ENCODE data around the gene BPIFB2.
"Not testable (repeated sequence)": the region's sequence is repeated elsewhere in the genome, so short reads cannot be mapped to it uniquely, and the experiment has no call there.

Gene BPIFB2

DNA sequence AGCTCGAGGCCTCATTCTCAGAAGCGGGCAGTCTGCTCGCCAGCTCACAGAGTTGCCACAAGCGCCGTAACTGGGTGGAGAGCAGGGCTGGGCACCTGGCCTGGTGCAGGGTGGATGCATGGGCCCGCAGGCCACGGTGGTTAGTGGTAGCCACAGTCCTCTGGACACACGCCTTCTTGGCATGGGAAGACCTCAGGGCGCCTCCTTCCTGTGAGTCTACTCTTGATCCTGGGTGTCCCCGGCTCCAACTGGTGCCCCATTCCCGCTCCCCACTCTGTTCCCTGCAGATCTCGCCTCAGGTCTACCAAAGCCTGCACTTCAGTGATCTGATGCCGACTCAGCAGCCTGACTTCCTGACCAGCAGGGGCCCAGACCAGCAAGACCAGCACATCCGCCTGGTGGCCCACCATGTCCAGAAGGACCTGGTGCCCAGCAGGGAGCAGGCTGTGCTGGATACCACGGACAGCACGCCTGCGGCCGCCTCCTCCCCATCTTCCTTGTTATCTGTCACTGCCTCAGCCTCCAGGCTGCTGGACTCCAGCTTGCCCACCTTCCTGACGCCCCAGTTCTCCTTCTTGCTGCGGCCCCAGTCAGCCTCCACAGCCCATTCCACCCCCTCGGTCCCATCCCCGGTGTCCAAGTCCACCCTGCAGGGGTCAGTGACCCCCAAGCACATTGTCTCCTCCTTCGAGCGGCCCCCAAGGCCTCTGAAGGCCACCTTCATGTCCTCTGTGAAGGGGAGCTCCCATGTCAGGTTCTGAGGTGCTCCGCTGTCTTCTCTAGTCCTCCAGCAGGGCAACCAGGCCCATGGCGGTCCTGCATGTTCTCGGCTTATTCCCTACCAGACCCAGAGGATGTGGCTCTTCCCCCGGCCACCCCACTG, 46.4 kb upstream of the BPIFB2 start:
- Histone ChIP-seq H4K91ac (ENCODE audit: low read length) (no peak overlapping the region), H3K4ac (ENCODE audit: low read depth in 1 of 2, low read length in 2 of 2) (no peak overlapping the region), H3K4me1 (ENCODE audit: control insufficient read depth, insufficient read depth, low read depth, low read length) (no peaks in the 10 kb centered on the region), H2AK5ac (ENCODE audit: low read length, severe bottlenecking) (no peak overlapping the region), H3K18ac (ENCODE audit: low read depth in 1 of 2, low read length in 2 of 2) (no peak overlapping the region), H2BK120ac (ENCODE audit: low read depth, low read length) (no peak overlapping the region), H3K79me1 (replicated peaks; ENCODE audit: low read length, poor library complexity, severe bottlenecking) (no peaks in the 10 kb centered on the region), H2AFZ (ENCODE audit: low read depth, low read length) (no peak overlapping the region), H2BK12ac (ENCODE audit: low read length in 2 of 2) (no peak overlapping the region), H4K8ac (ENCODE audit: low read length) (no peak overlapping the region), H2BK5ac (ENCODE audit: low read depth, low read length, poor library complexity, severe bottlenecking) (no peak overlapping the region), H3K27ac (ENCODE audit: low read length, poor library complexity, severe bottlenecking) (no peak overlapping the region), H3K4me3 (ENCODE audit: insufficient read depth in 1 of 2, low read depth in 1 of 2, low read length in 2 of 2) (no peak overlapping the region), H2BK15ac (ENCODE audit: low read depth, poor library complexity, severe bottlenecking) (no peak overlapping the region), H3K36me3 (ENCODE audit: control insufficient read depth in 1 of 2, insufficient read depth in 2 of 2, low read depth in 1 of 2, low read length in 2 of 2) (no peaks in the 10 kb centered on the region), H3K9ac (ENCODE audit: low read length) (no peak overlapping the region), H3K23ac (ENCODE audit: low read length in 2 of 2) (no peak overlapping the region), H3K14ac (ENCODE audit: low read length in 2 of 2) (no peak overlapping the region), H3K27me3 (ENCODE audit: control insufficient read depth in 1 of 2, insufficient read depth in 1 of 2, low read length in 2 of 2) (peaks cover 3 to 53% of the 10 kb centered on the region in 2 experiments), H3K4me2 (ENCODE audit: low read length, poor library complexity, severe bottlenecking) (no peak overlapping the region), H3K9me3 (ENCODE audit: control insufficient read depth, low read length) (peaks cover 8% of the 10 kb centered on the region)
- no peak for DNase-seq
- 83% methylated on average over 28 of the region's 28 CpGs for WGBS

- Histone ChIP-seq H2AFZ (ENCODE audit: low read depth, low read length) (no peak overlapping the region), H2BK120ac (ENCODE audit: low read depth, low read length) (no peak overlapping the region), H2AK5ac (ENCODE audit: low read length, severe bottlenecking) (no peak overlapping the region), H3K9ac (ENCODE audit: low read length) (no peak overlapping the region), H2BK15ac (ENCODE audit: low read depth, poor library complexity, severe bottlenecking) (no peak overlapping the region), H4K8ac (ENCODE audit: low read length) (no peak overlapping the region), H3K79me1 (replicated peaks; ENCODE audit: low read length, poor library complexity, severe bottlenecking) (no peaks in the 10 kb centered on the region), H3K14ac (ENCODE audit: low read length in 2 of 2) (no peak overlapping the region), H3K9me3 (ENCODE audit: control insufficient read depth, low read length) (peaks cover 3% of the 10 kb centered on the region), H3K23ac (ENCODE audit: low read length in 2 of 2) (no peak overlapping the region), H3K4me1 (ENCODE audit: control insufficient read depth, insufficient read depth, low read depth, low read length) (no peaks in the 10 kb centered on the region), H3K4me2 (ENCODE audit: low read length, poor library complexity, severe bottlenecking) (no peak overlapping the region), H4K91ac (ENCODE audit: low read length) (no peak overlapping the region), H3K4me3 (ENCODE audit: insufficient read depth in 1 of 2, low read depth in 1 of 2, low read length in 2 of 2) (no peak overlapping the region), H2BK5ac (ENCODE audit: low read depth, low read length, poor library complexity, severe bottlenecking) (no peak overlapping the region), H3K18ac (ENCODE audit: low read depth in 1 of 2, low read length in 2 of 2) (no peak overlapping the region), H3K27me3 (ENCODE audit: control insufficient read depth in 1 of 2, insufficient read depth in 1 of 2, low read length in 2 of 2) (peaks cover 3 to 62% of the 10 kb centered on the region in 2 experiments), H3K36me3 (ENCODE audit: control insufficient read depth in 1 of 2, insufficient read depth in 2 of 2, low read depth in 1 of 2, low read length in 2 of 2) (no peaks in the 10 kb centered on the region), H3K27ac (ENCODE audit: low read length, poor library complexity, severe bottlenecking) (no peak overlapping the region), H3K4ac (ENCODE audit: low read depth in 1 of 2, low read length in 2 of 2) (no peak overlapping the region), H2BK12ac (ENCODE audit: low read length in 2 of 2) (no peak overlapping the region)
- 90% methylated on average over 2 of the region's 5 CpGs for WGBS
- DNase-seq: no peak
Observed at GRCh38 chr20:32962053-32962452, 45.5 kb upstream of the BPIFB2 start.

GRCh38 chr20:32962646-32963045, 44.9 kb upstream of the BPIFB2 start:
- H2BK15ac ChIP-seq (ENCODE audit: low read depth, poor library complexity, severe bottlenecking); H3K4ac ChIP-seq (ENCODE audit: low read depth in 1 of 2, low read length in 2 of 2); H2BK120ac ChIP-seq (ENCODE audit: low read depth, low read length); H4K8ac ChIP-seq (ENCODE audit: low read length); H3K9ac ChIP-seq (ENCODE audit: low read length); H2BK12ac ChIP-seq (ENCODE audit: low read length in 2 of 2); H3K36me3 ChIP-seq (ENCODE audit: control insufficient read depth in 1 of 2, insufficient read depth in 2 of 2, low read depth in 1 of 2, low read length in 2 of 2); DNase-seq; H3K27ac ChIP-seq (ENCODE audit: low read length, poor library complexity, severe bottlenecking); H3K4me1 ChIP-seq (ENCODE audit: control insufficient read depth, insufficient read depth, low read depth, low read length); H2AK5ac ChIP-seq (ENCODE audit: low read length, severe bottlenecking); H3K9me3 ChIP-seq (ENCODE audit: control insufficient read depth, low read length); H3K79me1 ChIP-seq (replicated peaks; ENCODE audit: low read length, poor library complexity, severe bottlenecking); H3K23ac ChIP-seq (ENCODE audit: low read length in 2 of 2); H3K18ac ChIP-seq (ENCODE audit: low read depth in 1 of 2, low read length in 2 of 2); H3K4me2 ChIP-seq (ENCODE audit: low read length, poor library complexity, severe bottlenecking); H4K91ac ChIP-seq (ENCODE audit: low read length); H3K4me3 ChIP-seq (ENCODE audit: insufficient read depth in 1 of 2, low read depth in 1 of 2, low read length in 2 of 2); H2BK5ac ChIP-seq (ENCODE audit: low read depth, low read length, poor library complexity, severe bottlenecking); H3K14ac ChIP-seq (ENCODE audit: low read length in 2 of 2); H2AFZ ChIP-seq (ENCODE audit: low read depth, low read length): not testable (repeated sequence)
- WGBS: 86% methylated on average over 10 of the region's 11 CpGs
- peaks cover 3 to 68% of the 10 kb centered on the region in 2 experiments for H3K27me3 ChIP-seq (ENCODE audit: control insufficient read depth in 1 of 2, insufficient read depth in 1 of 2, low read length in 2 of 2)

- Histone ChIP-seq H2BK15ac (ENCODE audit: low read depth, poor library complexity, severe bottlenecking) (no peak overlapping the region), H3K4me1 (ENCODE audit: control insufficient read depth, insufficient read depth, low read depth, low read length) (no peaks in the 10 kb centered on the region), H3K9ac (ENCODE audit: low read length) (no peak overlapping the region), H3K36me3 (ENCODE audit: control insufficient read depth in 1 of 2, insufficient read depth in 2 of 2, low read depth in 1 of 2, low read length in 2 of 2) (no peaks in the 10 kb centered on the region), H3K27me3 (ENCODE audit: control insufficient read depth in 1 of 2, insufficient read depth in 1 of 2, low read length in 2 of 2) (peaks cover 3 to 65% of the 10 kb centered on the region in 2 experiments), H3K14ac (ENCODE audit: low read length in 2 of 2) (no peak overlapping the region), H3K79me1 (replicated peaks; ENCODE audit: low read length, poor library complexity, severe bottlenecking) (no peaks in the 10 kb centered on the region), H3K27ac (ENCODE audit: low read length, poor library complexity, severe bottlenecking) (no peak overlapping the region), H3K4me2 (ENCODE audit: low read length, poor library complexity, severe bottlenecking) (no peak overlapping the region), H2AFZ (ENCODE audit: low read depth, low read length) (no peak overlapping the region), H2BK12ac (ENCODE audit: low read length in 2 of 2) (no peak overlapping the region), H3K9me3 (ENCODE audit: control insufficient read depth, low read length) (no peaks in the 10 kb centered on the region), H3K23ac (ENCODE audit: low read length in 2 of 2) (no peak overlapping the region), H2AK5ac (ENCODE audit: low read length, severe bottlenecking) (no peak overlapping the region), H4K91ac (ENCODE audit: low read length) (no peak overlapping the region), H4K8ac (ENCODE audit: low read length) (no peak overlapping the region), H3K4me3 (ENCODE audit: insufficient read depth in 1 of 2, low read depth in 1 of 2, low read length in 2 of 2) (no peak overlapping the region), H3K4ac (ENCODE audit: low read depth in 1 of 2, low read length in 2 of 2) (no peak overlapping the region), H2BK5ac (ENCODE audit: low read depth, low read length, poor library complexity, severe bottlenecking) (no peak overlapping the region), H2BK120ac (ENCODE audit: low read depth, low read length) (no peak overlapping the region), H3K18ac (ENCODE audit: low read depth in 1 of 2, low read length in 2 of 2) (no peak overlapping the region)
- DNase-seq: no peak
- 74% methylated on average over 5 of the region's 5 CpGs for WGBS
Observed at GRCh38 chr20:32963176-32963575, 44.3 kb upstream of the BPIFB2 start.
